ENCODE results near the gene FBLN2.
"Not testable (repeated sequence)": the region's sequence is repeated elsewhere in the genome, so short reads cannot be mapped to it uniquely, and the experiment has no call there.

The FBLN2 gene

DNA sequence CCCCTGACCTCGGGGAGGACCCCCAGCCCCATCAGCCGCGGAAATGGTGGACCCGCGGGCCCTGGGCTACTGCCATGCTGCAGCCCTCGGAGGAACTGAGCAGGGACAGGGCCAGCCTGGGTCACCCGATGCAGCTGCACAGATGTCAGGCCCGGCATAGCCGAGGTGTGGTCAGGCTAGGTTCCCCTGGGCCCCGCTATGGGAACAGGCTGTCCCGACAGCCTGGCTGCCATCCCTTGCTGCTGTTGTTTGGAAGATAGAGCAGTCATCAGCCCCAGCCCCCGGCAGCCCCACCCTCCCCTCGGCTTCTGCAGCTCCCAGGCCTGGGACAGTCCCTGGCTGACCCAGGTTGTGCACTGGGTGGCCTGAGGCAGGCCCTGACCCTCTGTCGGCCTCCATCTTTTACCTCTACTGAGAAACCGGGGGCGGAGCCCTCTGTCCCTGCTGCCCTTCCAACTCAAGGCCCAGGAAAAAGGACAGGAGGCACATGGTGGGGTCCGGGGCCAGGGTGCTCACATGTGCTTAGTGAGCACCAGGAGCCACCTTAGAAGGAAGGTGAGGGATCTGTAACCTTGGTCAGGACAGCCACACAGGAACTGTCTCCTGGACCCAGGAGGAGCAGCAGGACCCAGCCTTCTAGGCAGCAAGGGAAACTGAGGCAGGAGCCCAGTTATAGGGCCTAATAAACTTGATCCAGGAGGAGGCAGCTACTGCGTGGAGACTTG, 31.5 kb upstream of the FBLN2 start:
- TF ChIP-seq, protein P1, sequence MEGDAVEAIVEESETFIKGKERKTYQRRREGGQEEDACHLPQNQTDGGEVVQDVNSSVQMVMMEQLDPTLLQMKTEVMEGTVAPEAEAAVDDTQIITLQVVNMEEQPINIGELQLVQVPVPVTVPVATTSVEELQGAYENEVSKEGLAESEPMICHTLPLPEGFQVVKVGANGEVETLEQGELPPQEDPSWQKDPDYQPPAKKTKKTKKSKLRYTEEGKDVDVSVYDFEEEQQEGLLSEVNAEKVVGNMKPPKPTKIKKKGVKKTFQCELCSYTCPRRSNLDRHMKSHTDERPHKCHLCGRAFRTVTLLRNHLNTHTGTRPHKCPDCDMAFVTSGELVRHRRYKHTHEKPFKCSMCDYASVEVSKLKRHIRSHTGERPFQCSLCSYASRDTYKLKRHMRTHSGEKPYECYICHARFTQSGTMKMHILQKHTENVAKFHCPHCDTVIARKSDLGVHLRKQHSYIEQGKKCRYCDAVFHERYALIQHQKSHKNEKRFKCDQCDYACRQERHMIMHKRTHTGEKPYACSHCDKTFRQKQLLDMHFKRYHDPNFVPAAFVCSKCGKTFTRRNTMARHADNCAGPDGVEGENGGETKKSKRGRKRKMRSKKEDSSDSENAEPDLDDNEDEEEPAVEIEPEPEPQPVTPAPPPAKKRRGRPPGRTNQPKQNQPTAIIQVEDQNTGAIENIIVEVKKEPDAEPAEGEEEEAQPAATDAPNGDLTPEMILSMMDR (IDR thresholded peaks at IDR 0.05; ENCODE audit: insufficient read depth, low read length, missing control alignments) = no peak
- no peak for DNase-seq (ENCODE audit: low read depth, low spot score)
- POLR2A ChIA-PET = no interaction called here
- H3K4me3 ChIP-seq (ENCODE audit: low read depth, low read length) = no peak overlapping the region
- CTCF ChIA-PET = interaction anchor here (11.9 to 24.2 kb wide), 2 partner anchors 20 to 128 kb away, joined by 131 to 1252 read pairs; no protein-coding TSS in a partner anchor

DNA sequence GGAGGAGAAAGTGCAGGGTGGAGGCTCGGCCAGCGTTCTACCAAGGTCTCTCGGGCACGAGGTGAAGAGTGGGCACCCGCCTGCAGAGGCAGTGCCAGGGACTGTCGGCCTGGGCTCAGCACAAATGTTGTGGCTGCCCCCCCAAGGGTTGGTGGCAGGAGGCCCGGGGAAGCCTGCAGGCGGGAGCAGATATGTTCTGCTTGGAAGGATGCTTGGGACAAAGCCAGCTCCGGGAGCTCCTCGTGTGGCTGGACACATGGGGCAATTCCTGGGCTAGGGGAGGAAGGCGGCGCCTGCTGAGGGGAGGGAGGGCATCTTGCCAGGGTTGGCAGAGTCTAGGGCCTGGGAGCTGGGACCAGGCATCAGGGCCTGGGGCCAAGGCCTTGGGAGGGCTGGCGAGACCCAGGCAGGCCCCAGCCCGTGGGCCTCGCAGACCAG, 30.4 kb upstream of the FBLN2 start:
- no peak for DNase-seq (ENCODE audit: low read depth, low spot score)
- ChIA-PET POLR2A (no interaction called here), CTCF (no interaction called here)
- H3K4me3 ChIP-seq (ENCODE audit: low read depth, low read length) = no peak overlapping the region
- TF ChIP-seq, protein P1 (IDR thresholded peaks at IDR 0.05; ENCODE audit: insufficient read depth, low read length, missing control alignments) = no peak

DNA sequence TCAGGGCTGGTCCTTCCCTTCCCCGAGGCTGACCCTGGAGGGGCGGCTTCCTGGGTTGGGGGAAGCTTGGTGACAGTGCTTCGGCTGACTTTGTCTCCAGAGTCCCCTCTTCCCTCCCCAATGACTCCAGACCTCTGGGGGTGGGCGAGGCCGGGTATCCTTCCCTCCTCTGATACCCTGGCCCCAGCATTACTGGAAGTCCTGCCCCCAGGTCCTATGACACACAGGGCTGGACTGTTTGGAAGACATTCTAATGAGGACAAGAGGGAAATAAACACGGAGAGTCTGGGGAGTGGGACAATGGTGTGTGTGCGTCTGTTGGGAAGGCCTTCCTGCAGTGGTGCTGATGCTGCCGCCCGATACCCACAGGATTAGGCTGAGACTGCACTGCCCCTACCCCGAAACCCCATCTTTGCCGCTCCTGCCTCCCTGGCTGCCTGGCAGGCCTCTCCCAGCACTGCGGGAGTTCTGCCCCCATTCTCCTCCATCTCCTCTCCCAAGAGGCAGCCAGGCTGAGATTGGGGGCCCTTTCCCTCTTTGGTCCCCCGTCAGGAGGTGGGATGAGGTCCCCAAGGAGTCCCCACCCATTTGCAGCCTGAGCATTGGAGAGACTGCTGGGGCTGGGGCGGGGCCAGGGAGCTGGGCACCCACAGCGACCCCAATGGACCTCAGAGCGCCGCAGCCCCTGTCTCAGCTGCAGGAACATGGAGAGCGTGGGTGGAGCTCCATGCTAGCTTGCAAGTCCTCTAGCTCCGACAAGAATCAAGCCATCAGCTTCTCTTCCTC, 29.7 kb upstream of the FBLN2 start:
- no peak for DNase-seq (ENCODE audit: low read depth, low spot score)
- ChIA-PET POLR2A (no interaction called here), CTCF (interaction anchor here (0.7 to 1.1 kb wide), 2 partner anchors 10 to 130 kb away, joined by 3 to 4 read pairs; no protein-coding TSS in a partner anchor)

DNA sequence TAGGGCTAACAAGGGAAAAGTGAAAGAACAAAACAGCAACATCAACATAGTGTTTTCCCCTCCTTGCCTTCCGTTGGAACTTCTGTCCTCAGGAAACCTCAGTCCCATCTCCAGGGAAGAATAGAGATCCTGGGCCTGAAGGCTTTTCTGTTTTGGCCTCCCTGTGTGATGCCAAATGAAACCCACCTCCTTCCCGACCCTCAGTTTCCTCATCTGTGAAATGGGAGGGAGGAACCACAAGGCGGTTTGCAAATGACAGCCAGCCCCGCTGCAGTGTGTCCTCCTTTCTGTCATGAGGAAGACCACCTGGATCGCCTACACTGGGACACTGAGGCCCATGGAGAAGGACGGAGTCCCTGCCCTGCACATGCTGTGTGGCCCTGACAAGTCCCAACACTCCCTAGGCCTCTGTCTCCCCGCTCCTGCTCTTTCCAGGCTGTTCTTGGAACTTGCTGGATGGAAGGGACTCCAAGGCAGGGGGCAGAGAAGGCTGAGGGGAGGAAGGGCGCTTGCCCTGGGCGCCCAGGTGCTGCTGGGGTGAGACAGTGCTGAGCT, 28.5 kb upstream of the FBLN2 start:
- TF ChIP-seq, protein P1 (IDR thresholded peaks at IDR 0.05; ENCODE audit: insufficient read depth, low read length, missing control alignments) = no peak
- H3K4me3 ChIP-seq (ENCODE audit: low read depth, low read length) = no peak overlapping the region
- CTCF ChIA-PET = interaction anchor here (1.1 kb wide), 1 partner anchor 8 kb away, joined by 3 read pairs; no protein-coding TSS in a partner anchor
- no peak for DNase-seq (ENCODE audit: low read depth, low spot score)
- POLR2A ChIA-PET = no interaction called here

More for the DNA sequence above, 29.7 kb upstream of the FBLN2 start:
- TF ChIP-seq, protein P1 (IDR thresholded peaks at IDR 0.05; ENCODE audit: insufficient read depth, low read length, missing control alignments) = no peak
- H3K4me3 ChIP-seq (ENCODE audit: low read depth, low read length) = no peak overlapping the region

DNA sequence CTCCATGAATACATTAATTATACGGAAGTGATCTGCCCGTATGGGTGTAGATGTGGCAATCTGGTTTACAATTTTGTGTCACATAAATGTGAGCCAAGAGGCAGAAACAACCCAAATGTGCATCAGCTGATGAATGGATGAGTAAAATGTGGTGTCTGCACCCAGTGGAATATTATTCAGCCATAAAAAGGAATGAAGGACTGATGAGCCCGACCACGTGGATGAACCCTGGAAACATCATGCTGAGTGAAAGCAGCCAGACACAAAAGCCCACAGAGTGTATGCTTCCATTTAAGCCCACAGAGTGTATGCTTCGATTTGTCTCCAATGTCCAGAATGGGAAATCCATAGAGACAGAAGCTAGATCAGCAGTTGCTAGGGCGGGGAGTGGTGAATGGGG, 27.6 kb upstream of the FBLN2 start:
- no peak for DNase-seq (ENCODE audit: low read depth, low spot score)
- TF ChIP-seq, protein P1 (IDR thresholded peaks at IDR 0.05; ENCODE audit: insufficient read depth, low read length, missing control alignments) = no peak
- no peak overlapping the region for H3K4me3 ChIP-seq (ENCODE audit: low read depth, low read length)
- ChIA-PET POLR2A (no interaction called here), CTCF (no interaction called here)

DNA sequence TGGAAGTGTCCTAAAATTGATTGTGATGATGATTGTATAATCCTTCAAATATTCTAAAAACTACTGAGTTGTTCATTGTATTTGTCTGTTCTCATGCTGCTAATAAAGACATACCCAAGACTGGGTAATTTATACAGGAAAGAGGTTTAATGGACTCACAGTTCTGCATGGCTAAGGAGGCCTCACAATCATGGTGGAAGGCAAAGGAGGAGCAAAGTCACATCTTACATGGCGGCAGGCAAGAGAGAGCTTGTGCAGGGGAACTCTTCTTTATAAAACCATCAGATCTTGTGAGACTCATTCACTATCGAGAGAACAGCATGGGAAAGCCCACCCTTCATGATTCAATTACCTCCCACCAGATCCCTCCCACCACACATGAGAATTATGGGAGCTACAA, 27.2 kb upstream of the FBLN2 start:
- POLR2A ChIA-PET; CTCF ChIA-PET; DNase-seq (ENCODE audit: low read depth, low spot score); H3K4me3 ChIP-seq (ENCODE audit: low read depth, low read length): not testable (repeated sequence)

All from AG04449 (cell line).